ENCODE data around the gene ATRNL1.

The ATRNL1 gene

DNA sequence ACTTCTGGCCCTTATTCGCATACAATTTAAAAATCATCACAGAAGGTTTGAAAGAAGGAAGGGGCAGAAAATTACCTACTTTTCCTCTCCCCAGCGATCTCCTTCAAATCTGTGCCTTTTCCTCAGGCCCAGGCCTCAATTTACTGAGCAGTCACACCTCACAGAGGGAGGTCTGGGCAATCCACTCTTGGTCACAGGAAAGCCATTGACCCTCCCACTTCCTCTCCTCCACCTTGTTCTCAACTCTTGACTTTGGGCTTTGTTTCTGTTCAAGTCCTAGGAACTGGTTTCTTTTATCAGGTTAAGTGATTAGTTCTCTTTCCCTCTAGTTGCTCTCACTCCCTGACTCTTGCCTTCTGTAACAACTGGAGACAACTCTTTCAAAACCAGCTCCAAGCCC lies 37.0 kb upstream of the ATRNL1 start:
- H3K9ac ChIP-seq (ENCODE audit: low read depth, low read length), result no peak overlapping the region
- H3K27me3 ChIP-seq (ENCODE audit: insufficient read depth, low read length), result no peaks in the 10 kb centered on the region
- no peaks in the 10 kb centered on the region for H3K9me3 ChIP-seq (ENCODE audit: insufficient read depth, low read depth, low read length)
- H3K4me1 ChIP-seq (ENCODE audit: insufficient read depth, low read length), result peaks cover 4% of the 10 kb centered on the region; the same call in 1 of the 2 replicates
- H3K4me3 ChIP-seq (ENCODE audit: low read length), result no peak overlapping the region
- no peaks in the 10 kb centered on the region for H3K36me3 ChIP-seq (ENCODE audit: insufficient read depth, low read depth, low read length)
- H3K27ac ChIP-seq (ENCODE audit: low read length), result no peak overlapping the region

DNA sequence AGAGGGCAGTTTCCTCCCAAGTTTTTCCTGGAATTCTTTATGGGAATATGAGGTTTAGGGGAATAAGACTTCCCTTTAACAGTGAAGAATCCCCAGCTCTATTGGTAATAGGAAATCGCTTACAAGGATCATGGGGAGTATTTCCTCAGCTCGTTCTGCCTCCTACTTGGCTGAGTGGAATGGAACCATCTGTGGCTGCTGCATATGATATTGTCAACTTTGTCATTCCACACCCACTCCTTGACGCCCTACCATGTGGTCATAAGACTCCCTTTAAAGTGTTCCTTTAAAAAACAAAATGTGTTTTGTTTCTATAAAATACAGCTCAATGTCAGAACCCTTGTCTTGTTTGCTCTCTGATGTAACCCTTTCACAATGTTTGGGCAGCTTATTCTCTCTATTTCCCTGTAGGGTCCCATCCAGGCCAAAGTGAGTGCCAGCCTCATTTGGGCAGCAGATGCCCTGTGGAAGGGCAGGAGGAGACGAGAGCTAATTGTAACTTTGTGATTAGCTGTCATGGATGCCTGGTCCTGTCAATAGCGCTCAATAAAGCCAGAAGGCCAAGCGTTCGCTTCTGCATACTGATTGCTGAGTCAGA lies 33.8 kb upstream of the ATRNL1 start:
- H3K36me3 ChIP-seq (ENCODE audit: insufficient read depth, low read depth, low read length), result no peaks in the 10 kb centered on the region
- peaks cover 10% of the 10 kb centered on the region; the same call in 1 of the 2 replicates for H3K4me1 ChIP-seq (ENCODE audit: insufficient read depth, low read length)

DNA sequence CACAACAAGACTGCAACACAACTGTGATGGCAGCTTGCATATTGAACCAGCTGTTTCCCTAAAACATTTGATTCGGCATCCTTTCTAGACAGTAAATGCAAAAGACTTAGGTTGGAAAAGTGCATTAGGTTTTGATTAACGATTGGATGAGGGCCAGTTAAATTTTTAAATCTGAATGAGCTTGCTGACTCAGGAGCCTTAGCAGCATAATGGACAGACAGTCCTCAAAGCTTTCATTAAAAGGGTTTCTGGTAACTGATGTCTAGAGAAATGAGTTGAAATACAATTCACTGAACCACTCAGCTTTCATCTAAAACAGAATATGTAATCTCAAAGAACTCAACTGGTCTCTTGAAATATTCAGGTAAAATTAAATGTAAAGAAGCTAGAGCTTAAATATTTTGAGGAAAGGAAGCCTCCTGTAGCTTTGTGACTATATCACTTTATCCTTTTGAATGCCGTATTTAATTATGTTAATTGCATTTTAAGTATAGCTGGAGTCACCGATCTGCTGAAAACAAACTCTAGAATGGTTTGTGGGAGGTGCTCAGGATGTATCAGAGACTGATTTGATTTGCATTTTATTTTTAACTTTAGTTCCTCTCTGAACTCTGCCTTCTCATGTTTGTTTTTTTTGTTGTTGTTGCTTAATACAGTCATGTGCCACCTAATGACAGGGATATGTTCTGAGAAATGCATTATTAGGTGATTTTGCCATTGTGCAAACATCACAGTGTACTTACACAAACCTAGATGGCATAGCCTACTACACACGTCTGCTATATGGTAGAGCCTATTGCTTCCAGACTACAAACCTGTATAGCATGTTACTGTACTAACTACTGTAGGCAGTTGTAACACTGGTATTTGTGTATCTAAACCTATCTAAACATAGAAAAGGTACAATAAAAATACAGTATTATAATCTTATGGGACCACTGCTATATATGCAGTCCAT lies 29.2 kb upstream of the ATRNL1 start:
- Histone ChIP-seq H3K27me3 (ENCODE audit: insufficient read depth, low read length) (no peaks in the 10 kb centered on the region), H3K9me3 (ENCODE audit: insufficient read depth, low read depth, low read length) (no peaks in the 10 kb centered on the region), H3K36me3 (ENCODE audit: insufficient read depth, low read depth, low read length) (no peaks in the 10 kb centered on the region), H3K4me3 (ENCODE audit: low read length) (0 out of 2 replicates have a peak overlapping the region, but pooled peaks have one; percentile 14), H3K27ac (ENCODE audit: low read length) (no peak overlapping the region), H3K9ac (ENCODE audit: low read depth, low read length) (no peak overlapping the region), H3K4me1 (ENCODE audit: insufficient read depth, low read length) (peaks cover 11% of the 10 kb centered on the region; the same call in 1 of the 2 replicates)

More for the DNA sequence above, 33.8 kb upstream of the ATRNL1 start:
- Histone ChIP-seq H3K27me3 (ENCODE audit: insufficient read depth, low read length) (no peaks in the 10 kb centered on the region), H3K9me3 (ENCODE audit: insufficient read depth, low read depth, low read length) (no peaks in the 10 kb centered on the region), H3K4me3 (ENCODE audit: low read length) (no peak overlapping the region), H3K9ac (ENCODE audit: low read depth, low read length) (no peak overlapping the region), H3K27ac (ENCODE audit: low read length) (no peak overlapping the region)

DNA sequence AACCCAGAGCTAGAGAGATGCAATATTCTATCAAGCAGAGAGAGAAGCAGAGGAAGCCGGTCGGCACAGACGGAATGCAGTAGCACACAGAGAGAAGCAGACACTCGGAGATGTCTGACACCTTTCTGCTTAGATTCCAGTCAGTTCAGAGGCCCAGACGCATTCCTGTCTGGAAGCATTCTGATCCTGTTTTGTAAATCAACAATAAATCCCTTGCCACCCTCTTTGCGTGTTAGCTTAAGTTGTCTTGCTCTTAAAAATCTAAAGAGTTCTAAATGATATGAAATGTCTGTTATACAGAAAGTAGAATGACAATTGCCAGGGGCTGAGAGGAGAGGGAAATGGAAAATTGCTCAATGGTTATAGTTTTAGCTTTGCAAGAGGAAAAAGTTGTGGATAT lies 27.4 kb upstream of the ATRNL1 start:
- no peak overlapping the region for H3K4me3 ChIP-seq (ENCODE audit: low read length)
- no peak overlapping the region for H3K27ac ChIP-seq (ENCODE audit: low read length)
- no peaks in the 10 kb centered on the region for H3K9me3 ChIP-seq (ENCODE audit: insufficient read depth, low read depth, low read length)
- no peaks in the 10 kb centered on the region for H3K36me3 ChIP-seq (ENCODE audit: insufficient read depth, low read depth, low read length)
- H3K27me3 ChIP-seq (ENCODE audit: insufficient read depth, low read length), result no peaks in the 10 kb centered on the region
- H3K9ac ChIP-seq (ENCODE audit: low read depth, low read length), result no peak overlapping the region
- H3K4me1 ChIP-seq (ENCODE audit: insufficient read depth, low read length), result peaks cover 11% of the 10 kb centered on the region; the same call in 1 of the 2 replicates

DNA sequence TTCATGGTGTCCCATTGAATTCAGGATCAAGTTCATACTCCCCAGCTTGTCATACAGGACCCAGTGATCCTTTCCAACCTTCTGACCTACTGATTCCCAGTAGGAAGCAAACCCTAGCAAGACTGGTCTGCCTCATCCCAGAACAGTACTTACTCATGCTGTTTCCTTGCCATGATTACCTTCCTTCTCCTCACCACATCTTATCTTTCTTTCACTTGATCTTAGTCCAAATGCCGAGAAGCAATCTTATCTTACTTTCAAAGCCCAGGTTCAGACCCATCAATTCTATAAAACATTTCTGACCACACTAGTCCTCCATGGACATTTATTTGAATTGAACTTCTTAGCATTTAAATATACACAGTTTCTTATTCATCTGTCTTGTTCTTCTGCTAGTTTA lies 26.6 kb upstream of the ATRNL1 start:
- H3K27ac ChIP-seq (ENCODE audit: low read length), result no peak overlapping the region
- no peak overlapping the region for H3K9ac ChIP-seq (ENCODE audit: low read depth, low read length)
- H3K9me3 ChIP-seq (ENCODE audit: insufficient read depth, low read depth, low read length), result no peaks in the 10 kb centered on the region
- H3K4me1 ChIP-seq (ENCODE audit: insufficient read depth, low read length), result peaks cover 11% of the 10 kb centered on the region; the same call in 1 of the 2 replicates
- H3K27me3 ChIP-seq (ENCODE audit: insufficient read depth, low read length), result no peaks in the 10 kb centered on the region
- no peaks in the 10 kb centered on the region for H3K36me3 ChIP-seq (ENCODE audit: insufficient read depth, low read depth, low read length)
- no peak overlapping the region for H3K4me3 ChIP-seq (ENCODE audit: low read length)

DNA sequence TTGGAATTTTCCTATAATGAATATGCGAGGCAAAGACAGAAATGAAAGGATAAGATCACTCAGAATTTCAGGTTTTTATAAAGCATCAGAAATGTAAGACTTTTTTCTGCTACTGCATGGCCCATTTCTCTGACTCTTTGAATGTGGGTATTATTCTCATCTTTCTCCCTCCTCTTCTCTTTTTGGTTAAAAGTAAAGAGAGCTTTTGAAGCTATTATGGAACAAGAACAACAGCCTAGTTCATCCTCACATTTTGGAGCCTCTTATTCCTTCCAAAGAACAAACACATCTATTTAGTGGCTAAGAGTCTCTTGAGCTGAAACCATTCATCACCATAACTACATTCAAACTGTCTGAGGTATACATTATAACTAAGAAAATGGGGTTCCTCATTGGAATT lies 19.4 kb upstream of the ATRNL1 start:
- H3K9ac ChIP-seq (ENCODE audit: low read depth, low read length), result no peak overlapping the region
- H3K36me3 ChIP-seq (ENCODE audit: insufficient read depth, low read depth, low read length), result no peaks in the 10 kb centered on the region
- no peaks in the 10 kb centered on the region for H3K27me3 ChIP-seq (ENCODE audit: insufficient read depth, low read length)
- no peak overlapping the region for H3K4me3 ChIP-seq (ENCODE audit: low read length)
- peaks cover 6% of the 10 kb centered on the region; the same call in 1 of the 2 replicates for H3K9me3 ChIP-seq (ENCODE audit: insufficient read depth, low read depth, low read length)
- no peak overlapping the region for H3K27ac ChIP-seq (ENCODE audit: low read length)
- H3K4me1 ChIP-seq (ENCODE audit: insufficient read depth, low read length), result no peaks in the 10 kb centered on the region

DNA sequence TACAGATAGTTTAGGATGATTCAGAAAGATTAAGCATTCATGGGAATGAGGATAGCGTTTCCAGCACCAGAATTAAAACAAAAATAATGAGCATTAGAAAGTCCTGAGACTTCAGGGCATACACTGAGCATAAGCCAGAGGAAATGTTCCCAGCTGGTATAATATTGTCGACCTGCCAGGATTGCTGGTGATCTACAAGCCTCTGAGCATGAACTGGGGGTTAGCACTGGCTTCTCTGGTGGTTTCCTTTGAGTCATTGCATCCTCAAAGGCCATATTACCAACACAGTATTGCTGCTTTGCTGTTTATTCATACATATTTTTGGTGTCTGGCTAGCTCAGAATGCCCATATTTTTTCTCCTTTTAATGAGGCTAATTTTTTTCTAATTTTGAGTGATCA lies 10.7 kb upstream of the ATRNL1 start:
- H3K9me3 ChIP-seq (ENCODE audit: insufficient read depth, low read depth, low read length), result peaks cover 21% of the 10 kb centered on the region
- no peaks in the 10 kb centered on the region for H3K27me3 ChIP-seq (ENCODE audit: insufficient read depth, low read length)
- no peaks in the 10 kb centered on the region for H3K36me3 ChIP-seq (ENCODE audit: insufficient read depth, low read depth, low read length)
- H3K4me3 ChIP-seq (ENCODE audit: low read length), result no peak overlapping the region
- H3K27ac ChIP-seq (ENCODE audit: low read length), result no peak overlapping the region
- H3K4me1 ChIP-seq (ENCODE audit: insufficient read depth, low read length), result no peaks in the 10 kb centered on the region
- no peak overlapping the region for H3K9ac ChIP-seq (ENCODE audit: low read depth, low read length)

DNA sequence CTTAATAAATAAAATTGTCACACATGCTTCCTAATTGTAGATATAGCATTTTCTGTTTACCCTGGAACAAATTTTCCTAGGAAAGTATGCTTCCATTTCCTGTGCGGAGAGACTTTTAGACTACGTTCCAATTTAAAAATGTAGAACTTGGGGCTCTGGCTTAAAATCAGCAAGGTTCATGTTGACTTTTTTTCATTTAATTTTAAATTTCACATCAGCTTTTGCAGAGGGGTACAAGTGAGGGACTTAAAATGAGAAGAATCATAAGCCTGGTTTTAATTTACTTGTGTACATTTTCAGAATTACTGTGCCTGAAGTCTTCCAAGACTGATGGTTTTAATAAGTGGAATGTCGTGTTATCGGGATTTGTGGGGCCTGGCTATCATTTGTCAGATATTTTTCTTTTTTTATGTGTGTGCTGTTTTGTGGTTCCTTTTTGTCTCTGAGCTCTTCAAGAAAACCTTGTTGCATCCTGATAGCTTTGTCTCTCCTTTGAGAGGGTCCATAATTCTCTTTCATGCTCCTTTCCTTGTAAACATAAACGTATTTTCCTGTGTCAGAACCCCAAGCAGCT lies 8.8 kb upstream of the ATRNL1 start:
- Histone ChIP-seq H3K27ac (ENCODE audit: low read length) (no peak overlapping the region), H3K36me3 (ENCODE audit: insufficient read depth, low read depth, low read length) (no peaks in the 10 kb centered on the region), H3K4me3 (ENCODE audit: low read length) (no peak overlapping the region), H3K4me1 (ENCODE audit: insufficient read depth, low read length) (no peaks in the 10 kb centered on the region), H3K27me3 (ENCODE audit: insufficient read depth, low read length) (no peaks in the 10 kb centered on the region), H3K9ac (ENCODE audit: low read depth, low read length) (no peak overlapping the region), H3K9me3 (ENCODE audit: insufficient read depth, low read depth, low read length) (peaks cover 12% of the 10 kb centered on the region)

DNA sequence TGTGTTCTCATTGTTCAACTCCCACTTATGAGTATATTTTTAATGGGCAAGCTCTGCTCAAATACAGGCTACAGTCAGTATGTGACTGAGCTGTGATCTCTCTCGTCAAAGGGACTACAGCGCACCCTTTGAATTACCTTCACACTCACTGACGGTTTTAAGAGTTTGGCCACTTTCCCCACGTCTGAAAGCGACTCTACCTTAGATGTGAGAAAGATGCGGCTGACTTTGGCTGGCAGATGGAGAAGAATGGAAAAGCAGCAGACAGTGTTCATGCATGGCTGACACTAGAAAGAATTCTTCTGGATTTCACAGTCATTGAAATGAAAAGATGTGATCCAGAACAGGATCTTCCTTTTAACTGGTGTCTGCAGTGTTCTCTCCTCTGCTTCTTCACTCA lies 2.0 kb upstream of the ATRNL1 start:
- Histone ChIP-seq H3K4me3 (ENCODE audit: low read length) (no peak overlapping the region), H3K9me3 (ENCODE audit: insufficient read depth, low read depth, low read length) (peaks cover 7% of the 10 kb centered on the region; the same call in 1 of the 2 replicates), H3K27ac (ENCODE audit: low read length) (no peak overlapping the region), H3K27me3 (ENCODE audit: insufficient read depth, low read length) (peaks cover 28% of the 10 kb centered on the region), H3K9ac (ENCODE audit: low read depth, low read length) (no peak overlapping the region), H3K4me1 (ENCODE audit: insufficient read depth, low read length) (peaks cover 16% of the 10 kb centered on the region), H3K36me3 (ENCODE audit: insufficient read depth, low read depth, low read length) (no peaks in the 10 kb centered on the region)

DNA sequence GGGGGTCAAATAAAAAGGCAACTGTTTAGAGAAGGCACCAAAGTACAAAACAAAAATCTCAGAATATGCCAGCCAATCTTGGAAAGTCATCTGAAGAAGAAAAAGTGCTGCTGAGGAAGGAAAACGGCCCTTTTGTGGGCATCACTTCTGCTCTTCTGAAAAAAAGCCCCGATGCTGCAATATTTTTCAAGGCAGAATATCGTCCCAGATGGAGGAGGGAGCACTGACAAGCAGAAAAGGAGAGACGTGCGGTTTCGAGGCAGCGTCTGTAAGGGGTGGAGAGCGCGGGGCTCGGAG lies 959 bp upstream of the ATRNL1 start:
- peak overlapping the region; percentile 83; the same call in 1 of the 2 replicates for H3K9ac ChIP-seq (ENCODE audit: low read depth, low read length)
- peaks cover 28% of the 10 kb centered on the region for H3K27me3 ChIP-seq (ENCODE audit: insufficient read depth, low read length)
- no peaks in the 10 kb centered on the region for H3K36me3 ChIP-seq (ENCODE audit: insufficient read depth, low read depth, low read length)
- peaks cover 3% of the 10 kb centered on the region; the same call in 1 of the 2 replicates for H3K9me3 ChIP-seq (ENCODE audit: insufficient read depth, low read depth, low read length)
- H3K4me3 ChIP-seq (ENCODE audit: low read length), result peak overlapping the region; percentile 77
- peaks cover 21% of the 10 kb centered on the region for H3K4me1 ChIP-seq (ENCODE audit: insufficient read depth, low read length)
- no peak overlapping the region for H3K27ac ChIP-seq (ENCODE audit: low read length)

DNA sequence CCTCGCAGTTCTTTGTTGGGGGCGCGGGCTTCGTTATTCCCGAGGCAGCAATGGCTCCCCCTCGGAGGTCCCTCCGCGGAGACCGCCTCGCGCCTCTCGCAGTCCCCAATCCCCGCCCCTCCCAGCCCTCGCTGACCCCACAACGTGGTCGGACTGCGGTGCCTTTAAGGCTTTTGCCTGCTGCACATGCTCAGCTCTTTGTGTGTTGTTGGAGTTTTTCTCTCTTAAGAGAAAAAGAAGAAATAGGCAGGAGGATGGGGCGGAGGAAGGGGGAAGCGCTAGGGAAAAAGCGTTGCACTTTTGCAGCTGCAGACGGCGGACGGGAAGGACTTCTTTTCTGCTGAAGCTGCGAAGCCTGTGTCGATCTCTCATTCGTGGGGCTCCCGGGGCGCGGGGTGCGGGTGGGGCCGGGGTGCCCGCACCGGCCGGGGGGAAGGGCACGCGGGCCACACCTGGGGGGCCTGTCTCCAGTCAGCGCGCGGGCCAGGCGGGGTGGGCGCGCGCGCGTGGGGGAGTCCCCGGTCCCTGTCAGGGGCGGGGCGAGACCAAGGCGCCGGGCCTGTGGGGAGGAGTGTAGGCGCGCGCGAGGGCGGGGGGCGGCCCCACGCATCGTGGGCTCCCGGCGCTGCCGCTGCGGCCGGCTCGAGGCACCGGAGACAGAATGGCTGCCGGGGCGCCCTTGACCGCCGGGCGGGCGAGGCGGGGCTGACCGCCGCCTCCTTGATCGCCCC lies 445 bp upstream of the ATRNL1 start:
- H3K27me3 ChIP-seq (ENCODE audit: insufficient read depth, low read length), result peaks cover 28% of the 10 kb centered on the region
- peak overlapping the region; percentile 83; the same call in 1 of the 2 replicates for H3K9ac ChIP-seq (ENCODE audit: low read depth, low read length)
- H3K27ac ChIP-seq (ENCODE audit: low read length), result peak overlapping the region; percentile 17
- H3K9me3 ChIP-seq (ENCODE audit: insufficient read depth, low read depth, low read length), result no peaks in the 10 kb centered on the region
- H3K4me3 ChIP-seq (ENCODE audit: low read length), result peak overlapping the region; percentile 77
- peaks cover 21% of the 10 kb centered on the region for H3K4me1 ChIP-seq (ENCODE audit: insufficient read depth, low read length)
- H3K36me3 ChIP-seq (ENCODE audit: insufficient read depth, low read depth, low read length), result no peaks in the 10 kb centered on the region

All from iPS-20b (cell line).